SK-N-SH treated with all-trans-retinoic acid at 6 μM for 48 hours (cell line): ENCODE measurements around the gene CEBPB.

ENCODE experiments used
- ATAC-seq: fragments of 200-7000 bp; cut with Tn5 transposase; 3 replicates; pipeline ENCODE4 v1.9.1; 2020; ENCODE audit warnings: mild to moderate bottlenecking, moderate library complexity
- ARNTL ChIP-seq: fragments of 450-650 bp; formaldehyde crosslinking; IDR thresholded peaks from 2 replicates; pipeline ENCODE4 v1.5.0; 2020; ENCODE audit warnings: low read depth, mild to moderate bottlenecking, moderate library complexity, borderline replicate concordance
- BACH2 ChIP-seq: fragments of 250-450 bp; sonication (Bioruptor Pico); IDR thresholded peaks from 2 replicates; pipeline ENCODE4 v1.9.0; 2021; ENCODE audit warnings: mild to moderate bottlenecking, borderline replicate concordance
- CSDC2 ChIP-seq: fragments of 250-450 bp; sonication (Bioruptor Pico); IDR thresholded peaks from 2 replicates; pipeline ENCODE4 v1.5.0; 2020; ENCODE audit warnings: mild to moderate bottlenecking, moderate library complexity
- ESRRG ChIP-seq: fragments of 250-450 bp; sonication (Bioruptor Pico); IDR thresholded peaks from 2 replicates; pipeline ENCODE4 v1.6.1; 2021; ENCODE audit warnings: mild to moderate bottlenecking
- GLIS3 ChIP-seq: fragments of 250-450 bp; sonication (Bioruptor Pico); IDR thresholded peaks from 2 replicates; pipeline ENCODE4 v1.5.0; 2020; ENCODE audit warnings: mild to moderate bottlenecking, moderate library complexity
- ISL1 ChIP-seq: fragments of 250-450 bp; sonication (Bioruptor Pico); IDR thresholded peaks from 2 replicates; pipeline ENCODE4 v2.1.2; 2022; ENCODE audit warnings: mild to moderate bottlenecking, moderate library complexity
- OSR1 ChIP-seq: fragments of 250-450 bp; sonication (Bioruptor Pico); IDR thresholded peaks from 2 replicates; pipeline ENCODE4 v1.8.0; 2022; ENCODE audit warnings: moderate library complexity, mild to moderate bottlenecking, inconsistent platforms
- PATZ1 ChIP-seq: fragments of 250-450 bp; sonication (Bioruptor Pico); IDR thresholded peaks from 2 replicates; pipeline ENCODE4 v1.8.0; 2020; ENCODE audit warnings: mild to moderate bottlenecking, moderate library complexity, borderline replicate concordance
- POU6F1 ChIP-seq: fragments of 250-450 bp; sonication (Bioruptor Pico); IDR thresholded peaks from 2 replicates; pipeline ENCODE4 v1.8.0; 2021; ENCODE audit warnings: low read depth, mild to moderate bottlenecking, moderate library complexity, borderline replicate concordance
- PPARA ChIP-seq: fragments of 250-450 bp; sonication (Bioruptor Pico); IDR thresholded peaks from 2 replicates; pipeline ENCODE4 v1.5.0; 2020; ENCODE audit warnings: mild to moderate bottlenecking, borderline replicate concordance
- RARB ChIP-seq: fragments of 250-450 bp; sonication (Bioruptor Pico); IDR thresholded peaks from 2 replicates; pipeline ENCODE4 v1.8.0; 2021; ENCODE audit warnings: mild to moderate bottlenecking, moderate library complexity
- SNAI2 ChIP-seq: fragments of 250-450 bp; sonication (Bioruptor Pico); IDR thresholded peaks from 2 replicates; pipeline ENCODE4 v1.5.0; 2020; ENCODE audit warnings: mild to moderate bottlenecking, moderate library complexity
- TCF4 ChIP-seq: fragments of 250-450 bp; sonication (Bioruptor Pico); IDR thresholded peaks from 2 replicates; pipeline ENCODE4 v1.8.0; 2021; ENCODE audit warnings: mild to moderate bottlenecking, moderate library complexity, borderline replicate concordance
- TOX ChIP-seq: fragments of 250-450 bp; sonication (Bioruptor Pico); IDR thresholded peaks from 2 replicates; pipeline ENCODE4 v1.8.0; 2021; ENCODE audit warnings: mild to moderate bottlenecking, moderate library complexity, borderline replicate concordance
- TSHZ2 ChIP-seq: fragments of 250-450 bp; sonication (Bioruptor Pico); IDR thresholded peaks from 2 replicates; pipeline ENCODE4 v1.5.0; 2020; ENCODE audit warnings: mild to moderate bottlenecking, moderate library complexity
- ZC3H10 ChIP-seq: fragments of 250-450 bp; sonication (Bioruptor Pico); IDR thresholded peaks from 2 replicates; pipeline ENCODE4 v1.5.1; 2021; ENCODE audit warnings: mild to moderate bottlenecking, moderate library complexity
- ZFP3 ChIP-seq: fragments of 250-450 bp; sonication (Bioruptor Pico); IDR thresholded peaks from 2 replicates; pipeline ENCODE4 v1.5.0; 2020; ENCODE audit warnings: mild to moderate bottlenecking, moderate library complexity
- ZNF565 ChIP-seq: fragments of 450-650 bp; formaldehyde crosslinking; conservative IDR thresholded peaks from 2 replicates; pipeline ENCODE4 v1.5.0; 2020; ENCODE audit warnings: low read depth, mild to moderate bottlenecking, moderate library complexity
- ZNF70 ChIP-seq: fragments of 450-650 bp; formaldehyde crosslinking; IDR thresholded peaks from 2 replicates; pipeline ENCODE4 v1.5.0; 2020; ENCODE audit warnings: mild to moderate bottlenecking, moderate library complexity
- ZNF8 ChIP-seq: fragments of 450-650 bp; formaldehyde crosslinking; IDR thresholded peaks from 2 replicates; pipeline ENCODE4 v1.5.0; 2020; ENCODE audit warnings: mild to moderate bottlenecking, moderate library complexity

Gene CEBPB

GRCh38 chr20:50219600-50219999 lies 29.0 kb downstream of the CEBPB start (continued):
- TF ChIP-seq TSHZ2 (CRISPR knock-in tag) (no peak), ARNTL (no peak)

GRCh38 chr20:50220093-50220893 lies 29.7 kb downstream of the CEBPB start:
- ATAC-seq = no peak
- TF ChIP-seq ISL1 (CRISPR knock-in tag) = no peak
- TF ChIP-seq POU6F1 = no peak

GRCh38 chr20:50220894-50221365 lies 30.3 kb downstream of the CEBPB start:
- TF ChIP-seq BACH2 (CRISPR knock-in tag) (no peak), RARB (CRISPR knock-in tag) (no peak), OSR1 (no peak), PATZ1 (CRISPR knock-in tag) (no peak), CSDC2 (CRISPR knock-in tag) (no peak), ESRRG (CRISPR knock-in tag) (no peak), TCF4 (CRISPR knock-in tag) (no peak), ZFP3 (CRISPR knock-in tag) (no peak), ISL1 (CRISPR knock-in tag) (no peak), SNAI2 (CRISPR knock-in tag) (no peak), ZNF565 (CRISPR knock-in tag) (no peak), ZNF8 (no peak), TOX (no peak), ZC3H10 (CRISPR knock-in tag) (no peak), GLIS3 (CRISPR knock-in tag) (no peak), PPARA (CRISPR knock-in tag) (no peak), ZNF70 (CRISPR knock-in tag) (no peak), ARNTL (no peak), POU6F1 (no peak), TSHZ2 (CRISPR knock-in tag) (no peak)
- TF ChIP-seq, all 23 proteins: peak for 0
- ATAC-seq = no peak
